Fibroblast of villous mesenchyme (primary cell): ENCODE results near the gene RORB. TPM values are rescaled to one million over a fixed set of nuclear protein-coding genes. Genes with fewer than 3 reads are reported as not detected.

Experiments
- DNase-seq: peaks from one replicate; pipeline ENCODE4 v3.0.0-alpha.2; 2010; ENCODE audit warnings: low read depth
- H3K4me3 ChIP-seq: 2 replicates; pipeline ENCODE4 v1.5.1; 2011; ENCODE audit warnings: low read depth, mild to moderate bottlenecking, low read length
- total RNA-seq: library from RNA; depleted of rRNA; stranded (reverse); fragments of >200 nt; gene quantifications from 2 replicates; pipeline ENCODE4 v1.2.3, GENCODE V29; 2012
- TF ChIP-seq, protein P1 (sequence below): IDR thresholded peaks from 2 replicates; pipeline ENCODE4 v1.5.1; 2012; ENCODE audit warnings: low read depth, mild to moderate bottlenecking, low read length; ENCODE audit not compliant: insufficient read depth

The RORB gene
- total RNA-seq, 1 donor = 5.6 TPM

DNA sequence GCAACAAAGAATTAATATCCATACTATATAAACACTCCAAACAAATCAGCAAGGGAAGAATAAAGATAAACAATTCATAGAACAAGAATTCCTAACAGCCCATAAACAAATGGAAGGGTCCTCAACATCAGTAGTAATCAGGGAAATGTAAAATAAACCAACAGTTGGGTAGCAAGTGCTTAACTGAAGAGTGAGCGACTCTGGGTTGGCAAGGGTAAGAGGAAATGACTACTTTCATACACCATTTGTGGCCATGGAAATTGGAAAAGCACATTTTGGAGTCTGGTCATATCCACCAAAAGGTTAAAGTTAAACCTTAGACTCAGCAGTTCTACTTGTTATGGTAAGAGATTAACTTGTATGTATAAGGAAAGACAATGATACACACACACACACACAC is 17.4 kb upstream of the RORB start:
- TF ChIP-seq, protein P1, sequence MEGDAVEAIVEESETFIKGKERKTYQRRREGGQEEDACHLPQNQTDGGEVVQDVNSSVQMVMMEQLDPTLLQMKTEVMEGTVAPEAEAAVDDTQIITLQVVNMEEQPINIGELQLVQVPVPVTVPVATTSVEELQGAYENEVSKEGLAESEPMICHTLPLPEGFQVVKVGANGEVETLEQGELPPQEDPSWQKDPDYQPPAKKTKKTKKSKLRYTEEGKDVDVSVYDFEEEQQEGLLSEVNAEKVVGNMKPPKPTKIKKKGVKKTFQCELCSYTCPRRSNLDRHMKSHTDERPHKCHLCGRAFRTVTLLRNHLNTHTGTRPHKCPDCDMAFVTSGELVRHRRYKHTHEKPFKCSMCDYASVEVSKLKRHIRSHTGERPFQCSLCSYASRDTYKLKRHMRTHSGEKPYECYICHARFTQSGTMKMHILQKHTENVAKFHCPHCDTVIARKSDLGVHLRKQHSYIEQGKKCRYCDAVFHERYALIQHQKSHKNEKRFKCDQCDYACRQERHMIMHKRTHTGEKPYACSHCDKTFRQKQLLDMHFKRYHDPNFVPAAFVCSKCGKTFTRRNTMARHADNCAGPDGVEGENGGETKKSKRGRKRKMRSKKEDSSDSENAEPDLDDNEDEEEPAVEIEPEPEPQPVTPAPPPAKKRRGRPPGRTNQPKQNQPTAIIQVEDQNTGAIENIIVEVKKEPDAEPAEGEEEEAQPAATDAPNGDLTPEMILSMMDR = no peak
- DNase-seq = no peak
- H3K4me3 ChIP-seq = no peak overlapping the region

DNA sequence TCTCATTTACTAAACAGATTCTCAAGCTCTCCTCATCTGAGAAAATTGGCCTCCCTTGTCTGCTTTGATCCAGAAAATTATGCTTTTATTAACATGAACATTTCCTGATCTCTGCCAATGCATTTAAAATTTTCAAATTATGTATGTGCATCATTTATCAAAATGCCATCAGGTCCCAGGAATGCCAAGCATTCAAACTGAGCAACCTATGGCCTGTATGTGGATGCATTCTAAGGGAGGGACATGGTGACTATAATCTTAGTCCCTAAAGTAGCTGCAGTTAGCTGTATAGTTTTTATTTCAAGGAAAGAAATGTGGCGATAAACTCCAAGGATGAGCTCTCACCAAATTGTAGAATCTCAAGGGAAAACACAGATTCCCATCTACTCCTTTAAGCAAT is 9.7 kb upstream of the RORB start:
- TF ChIP-seq, protein P1 = no peak
- H3K4me3 ChIP-seq = no peak overlapping the region

DNA sequence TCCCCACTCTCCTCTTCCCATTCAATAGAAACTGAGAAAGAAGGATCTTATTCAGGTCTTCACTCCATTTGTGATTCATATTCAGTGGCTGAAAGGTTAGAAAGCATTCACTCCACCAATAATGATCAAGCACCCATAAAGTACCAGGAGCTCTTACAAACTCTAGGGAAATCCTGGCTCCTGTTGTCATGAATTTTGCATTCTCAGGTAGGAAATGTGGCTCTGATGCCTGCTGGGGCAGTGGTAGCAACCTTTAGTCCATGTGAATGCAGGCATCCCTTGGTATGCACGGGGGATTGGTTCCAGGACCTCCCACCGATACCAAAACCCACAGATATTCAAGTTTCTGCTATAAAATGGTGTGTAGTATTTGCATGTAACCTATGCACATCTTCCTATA is 3.6 kb upstream of the RORB start:
- TF ChIP-seq, protein P1 = no peak
- no peak for DNase-seq
- no peak overlapping the region for H3K4me3 ChIP-seq

More for the DNA sequence above, 9.7 kb upstream of the RORB start:
- DNase-seq = no peak

DNA sequence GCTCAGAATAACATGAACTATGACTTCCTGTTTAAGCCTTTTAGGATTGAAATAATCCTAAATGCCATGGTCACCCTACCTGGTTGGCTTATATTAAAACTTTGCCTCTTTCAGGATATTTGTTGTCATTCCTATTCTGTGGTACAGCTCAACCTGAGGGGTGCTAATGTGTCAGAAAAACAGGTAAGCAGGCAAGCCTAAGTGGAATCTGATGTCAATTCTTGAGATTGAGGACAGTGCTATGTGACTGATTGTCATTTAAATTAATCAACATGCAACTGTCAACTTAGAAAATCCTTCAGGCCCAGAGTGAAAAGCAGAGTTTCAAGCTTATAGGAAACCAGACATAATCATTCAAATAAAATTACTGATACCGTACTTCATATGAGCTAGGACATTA is 2.6 kb upstream of the RORB start:
- TF ChIP-seq, protein P1 = no peak

DNA sequence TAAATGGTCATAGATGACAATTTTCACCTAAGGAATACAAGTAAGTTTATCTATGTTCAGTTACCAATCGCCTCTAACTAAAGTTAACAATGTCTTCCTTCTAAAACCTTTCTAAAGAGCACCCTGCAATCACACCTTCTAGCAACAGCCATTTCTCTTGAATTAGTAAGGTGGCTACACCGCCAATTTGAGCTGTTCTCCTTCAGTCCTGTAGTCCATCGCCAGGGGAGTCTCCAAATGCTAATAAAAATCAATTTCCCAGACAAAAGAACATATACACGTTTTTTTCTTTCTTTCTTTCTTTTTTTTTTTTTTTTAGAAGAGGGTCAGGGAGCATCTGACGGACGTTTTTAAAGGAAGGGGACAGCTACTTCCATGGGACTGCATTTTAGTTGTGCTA is 729 bp upstream of the RORB start:
- peak; percentile 6 for DNase-seq
- H3K4me3 ChIP-seq = peak overlapping the region; percentile 61
- TF ChIP-seq, protein P1 = no peak

More for the DNA sequence above, 2.6 kb upstream of the RORB start:
- H3K4me3 ChIP-seq = no peak overlapping the region
- no peak for DNase-seq

DNA sequence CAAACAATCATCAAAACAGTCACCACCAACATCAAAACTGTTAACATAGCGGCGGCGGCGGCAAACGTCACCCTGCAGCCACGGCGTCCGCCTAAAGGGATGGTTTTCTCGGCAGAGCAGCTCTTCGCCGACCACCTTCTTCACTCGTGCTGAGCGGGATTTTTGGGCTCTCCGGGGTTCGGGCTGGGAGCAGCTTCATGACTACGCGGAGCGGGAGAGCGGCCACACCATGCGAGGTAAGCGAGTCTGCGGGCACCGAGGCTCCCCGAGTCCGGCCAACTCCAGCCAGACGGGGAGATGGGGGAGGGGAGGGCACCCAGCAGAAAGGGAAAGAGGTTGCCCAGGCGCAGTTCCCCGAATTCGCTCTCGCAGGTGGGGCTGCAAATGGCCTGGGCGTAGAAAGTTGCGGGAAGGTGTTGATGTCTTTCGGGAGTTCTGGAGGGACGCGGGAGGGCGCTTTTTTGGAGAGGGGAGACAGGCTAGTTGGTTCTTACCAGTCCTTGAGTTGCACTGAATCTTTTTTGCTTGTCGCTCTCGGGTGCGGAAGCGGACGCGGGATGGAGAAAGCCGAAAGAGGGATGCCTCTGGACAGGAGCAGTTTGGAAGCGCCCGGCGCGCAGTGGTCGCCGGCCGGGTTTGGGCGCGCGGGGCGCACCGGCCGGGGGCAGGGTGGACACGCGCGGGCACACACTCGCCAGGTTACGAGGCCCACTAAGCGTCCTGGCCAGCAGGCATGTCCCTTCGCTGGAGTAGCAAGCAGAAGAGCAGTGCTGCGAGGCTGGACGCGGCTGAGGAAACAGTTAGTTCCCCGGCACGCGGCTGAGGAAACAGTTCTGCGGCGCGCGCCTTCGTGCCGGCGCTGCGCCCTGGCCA is 849 bp downstream of the RORB start:
- peak overlapping the region; percentile 61 for H3K4me3 ChIP-seq
- TF ChIP-seq, protein P1 = no peak
- peak; percentile 36 for DNase-seq
